Measurements from ENCODE around the gene TMF1.

Gene TMF1, protein sequence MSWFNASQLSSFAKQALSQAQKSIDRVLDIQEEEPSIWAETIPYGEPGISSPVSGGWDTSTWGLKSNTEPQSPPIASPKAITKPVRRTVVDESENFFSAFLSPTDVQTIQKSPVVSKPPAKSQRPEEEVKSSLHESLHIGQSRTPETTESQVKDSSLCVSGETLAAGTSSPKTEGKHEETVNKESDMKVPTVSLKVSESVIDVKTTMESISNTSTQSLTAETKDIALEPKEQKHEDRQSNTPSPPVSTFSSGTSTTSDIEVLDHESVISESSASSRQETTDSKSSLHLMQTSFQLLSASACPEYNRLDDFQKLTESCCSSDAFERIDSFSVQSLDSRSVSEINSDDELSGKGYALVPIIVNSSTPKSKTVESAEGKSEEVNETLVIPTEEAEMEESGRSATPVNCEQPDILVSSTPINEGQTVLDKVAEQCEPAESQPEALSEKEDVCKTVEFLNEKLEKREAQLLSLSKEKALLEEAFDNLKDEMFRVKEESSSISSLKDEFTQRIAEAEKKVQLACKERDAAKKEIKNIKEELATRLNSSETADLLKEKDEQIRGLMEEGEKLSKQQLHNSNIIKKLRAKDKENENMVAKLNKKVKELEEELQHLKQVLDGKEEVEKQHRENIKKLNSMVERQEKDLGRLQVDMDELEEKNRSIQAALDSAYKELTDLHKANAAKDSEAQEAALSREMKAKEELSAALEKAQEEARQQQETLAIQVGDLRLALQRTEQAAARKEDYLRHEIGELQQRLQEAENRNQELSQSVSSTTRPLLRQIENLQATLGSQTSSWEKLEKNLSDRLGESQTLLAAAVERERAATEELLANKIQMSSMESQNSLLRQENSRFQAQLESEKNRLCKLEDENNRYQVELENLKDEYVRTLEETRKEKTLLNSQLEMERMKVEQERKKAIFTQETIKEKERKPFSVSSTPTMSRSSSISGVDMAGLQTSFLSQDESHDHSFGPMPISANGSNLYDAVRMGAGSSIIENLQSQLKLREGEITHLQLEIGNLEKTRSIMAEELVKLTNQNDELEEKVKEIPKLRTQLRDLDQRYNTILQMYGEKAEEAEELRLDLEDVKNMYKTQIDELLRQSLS

DNA sequence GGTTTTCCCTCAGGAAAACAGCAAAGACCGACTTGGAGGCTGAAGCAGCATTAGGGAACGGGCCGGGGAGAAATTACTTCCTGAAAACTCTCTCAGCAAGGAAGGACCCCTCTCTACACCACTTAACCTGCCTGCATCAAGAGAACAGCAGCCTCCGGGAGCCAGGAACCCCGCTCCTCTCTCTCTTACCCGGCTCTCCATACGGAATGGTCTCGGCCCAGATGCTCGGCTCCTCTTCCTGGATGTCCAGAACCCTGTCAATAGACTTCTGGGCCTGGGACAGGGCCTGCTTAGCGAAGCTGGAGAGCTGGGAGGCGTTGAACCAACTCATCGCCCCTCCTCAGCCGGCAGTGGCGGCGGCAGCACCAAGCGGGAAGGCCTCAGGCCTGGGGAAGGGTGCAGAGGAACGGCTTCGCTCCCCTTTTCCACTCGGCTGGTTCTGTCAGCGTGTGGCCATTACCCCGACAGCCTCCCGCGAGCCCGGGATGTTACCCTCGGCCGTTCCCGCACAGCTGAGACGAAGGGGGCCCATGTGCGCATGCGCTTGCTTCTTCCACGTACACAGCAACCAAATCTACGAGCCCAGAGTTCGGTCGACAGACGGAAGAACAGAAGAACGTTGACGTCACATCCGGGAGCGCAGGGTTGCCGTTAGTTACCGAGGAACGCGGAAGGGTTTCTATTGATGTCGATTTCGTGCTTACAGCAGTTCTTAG is at the start of gene TMF1:
TMF1 (minus strand) TSS at position 578 of the 716 bp plus-strand sequence; CDS start at position 331, 247 bp downstream.
- DNase-seq, result peak; percentile 98

DNA sequence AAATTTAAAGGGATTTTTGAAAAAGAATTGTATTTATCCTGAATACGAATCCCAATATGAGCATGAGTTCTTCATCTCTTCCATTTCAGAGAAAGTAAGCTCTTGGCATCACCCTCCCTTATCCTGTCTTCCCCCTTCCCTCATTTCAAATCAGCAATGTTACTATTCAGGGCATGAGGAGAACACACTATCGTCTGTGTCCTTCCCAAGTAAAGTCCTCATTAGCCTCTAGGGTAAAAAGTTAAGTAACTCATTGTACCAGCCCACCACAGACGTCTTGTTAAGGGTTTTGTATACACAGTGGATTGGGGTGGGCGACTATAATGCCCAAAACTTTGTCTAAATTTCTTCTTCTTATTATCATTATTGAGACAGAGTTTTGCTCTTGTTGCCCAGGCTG is 47.4 kb upstream of the TMF1 start:
- DNase-seq, result no peak

DNA sequence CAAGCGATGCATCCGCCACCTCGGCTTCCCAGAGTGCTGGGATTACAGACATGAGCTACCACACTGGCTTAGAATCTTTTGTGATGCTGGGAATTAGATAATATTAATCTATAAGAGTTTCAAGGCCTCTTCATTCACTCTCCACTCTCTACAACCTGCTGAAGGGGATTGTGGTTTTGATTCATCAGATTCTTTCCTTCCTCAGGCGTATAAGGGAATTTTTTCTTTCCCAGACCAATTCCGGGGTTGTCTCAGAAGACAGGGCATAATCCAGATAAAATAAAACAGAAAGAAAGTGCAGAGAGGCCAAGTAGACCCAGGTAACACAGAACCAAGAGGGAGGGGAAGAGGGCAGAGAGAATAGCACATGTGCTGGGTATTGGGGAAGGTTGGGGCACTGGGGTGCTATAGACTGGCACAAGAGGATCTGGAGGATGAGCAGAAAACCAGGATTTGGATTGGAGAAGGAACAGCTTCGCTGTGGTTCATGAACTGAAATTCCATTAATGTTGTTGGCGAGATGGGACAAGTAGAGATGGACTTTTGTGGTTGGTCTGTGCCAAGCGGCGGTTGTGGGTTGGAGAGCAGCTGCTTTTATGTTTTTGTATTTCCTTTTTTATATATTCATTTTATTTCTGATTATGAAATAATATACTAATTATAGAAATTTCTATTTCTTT is 45.4 kb upstream of the TMF1 start:
- DNase-seq, result no peak

DNA sequence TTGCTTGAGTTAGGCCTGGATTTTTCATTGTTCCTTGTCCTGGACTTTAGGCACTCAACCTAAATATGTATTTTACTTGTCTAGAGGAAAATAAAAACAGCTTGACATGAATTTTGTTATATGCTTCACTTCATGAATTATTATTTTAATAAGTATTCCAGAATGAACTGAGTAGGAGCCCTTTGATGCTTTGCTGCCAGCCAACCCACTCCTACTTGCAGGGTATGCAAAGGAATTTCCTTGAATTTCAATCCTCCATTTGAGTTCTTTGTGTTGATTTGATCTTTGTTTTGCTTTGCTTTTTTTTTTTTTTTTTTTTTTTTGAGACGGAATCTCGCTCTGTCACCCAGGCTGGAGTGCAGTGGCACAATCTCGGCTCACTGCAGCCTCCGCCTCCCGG is 44.2 kb upstream of the TMF1 start:
- DNase-seq, result no peak

DNA sequence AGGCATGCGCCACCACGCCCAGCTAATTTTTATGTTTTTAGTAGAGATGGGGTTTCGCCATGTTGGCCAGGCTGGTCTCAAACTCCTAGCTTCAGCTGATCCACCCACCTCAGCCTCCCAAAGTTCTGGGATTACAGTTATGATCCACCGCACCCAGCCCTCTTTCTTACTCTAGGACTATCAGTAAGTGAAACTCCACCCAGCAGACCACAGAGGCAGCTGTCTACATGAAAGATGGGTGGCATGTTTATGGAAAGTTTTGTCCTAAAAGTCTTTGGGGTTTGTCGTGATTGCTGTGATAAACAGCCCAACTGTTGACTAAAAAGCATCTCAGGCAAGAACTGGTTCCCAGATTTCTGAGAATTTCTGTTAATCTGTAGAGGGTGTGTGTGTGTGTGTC is 43.5 kb upstream of the TMF1 start:
- DNase-seq, result peak; percentile 42

DNA sequence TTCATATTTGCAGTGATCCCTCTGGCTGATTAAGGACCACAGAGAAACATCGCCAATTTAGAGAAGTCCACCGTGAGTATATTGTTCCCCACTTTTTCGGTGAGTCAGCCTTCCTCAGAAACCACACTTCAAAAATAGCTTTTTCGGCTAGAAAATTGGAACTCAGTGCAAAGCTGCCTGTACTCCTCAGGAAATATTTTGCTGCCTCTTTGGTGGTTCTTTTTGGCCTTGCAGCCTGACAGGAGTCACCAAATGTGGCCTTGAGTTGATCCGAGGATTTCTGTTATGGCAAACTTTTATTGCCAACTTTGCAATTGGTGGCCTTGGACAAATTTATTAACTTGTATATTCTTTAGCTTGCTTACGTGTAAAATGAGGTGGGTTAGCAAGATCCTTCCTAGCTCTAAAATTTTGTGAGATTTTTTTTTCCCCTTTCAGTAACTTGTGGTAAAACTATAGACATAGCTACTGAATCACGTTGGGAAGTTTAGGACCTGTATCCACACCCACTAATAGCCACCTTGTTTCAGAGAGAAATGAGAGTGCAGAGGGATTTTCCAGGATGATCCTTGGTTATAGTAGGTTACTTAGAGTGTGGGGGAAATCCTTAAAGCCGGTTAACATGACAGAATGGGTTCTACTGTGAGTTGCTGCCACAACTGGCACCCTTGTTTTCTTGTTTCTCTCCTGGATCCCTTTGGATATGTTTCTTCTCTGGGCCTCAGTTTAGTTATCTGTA is 42.5 kb upstream of the TMF1 start:
- peak; percentile 54 for DNase-seq

DNA sequence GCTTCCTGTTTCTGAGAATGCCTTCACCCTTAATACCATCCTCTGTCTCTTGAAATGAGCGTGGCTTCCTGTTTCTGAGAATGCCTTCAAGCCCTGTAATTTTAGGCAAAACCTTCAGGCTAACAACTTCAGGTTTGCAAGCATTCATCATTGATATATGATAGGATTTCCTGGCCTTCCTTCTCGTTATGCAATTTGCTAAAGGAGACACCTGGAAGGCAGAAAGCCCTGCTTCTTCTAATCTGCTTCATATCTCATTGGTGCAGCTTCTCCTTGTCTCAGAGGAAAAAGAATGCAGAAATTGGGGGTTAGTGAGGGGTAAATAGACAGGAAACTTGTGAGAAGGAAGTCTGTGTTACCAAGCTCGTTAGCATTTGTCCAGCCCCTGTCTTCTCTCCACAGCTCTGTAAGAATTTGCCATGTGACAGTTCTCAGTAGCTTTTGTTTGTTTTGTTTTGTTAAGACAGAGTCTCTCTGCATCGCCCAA is 39.9 kb upstream of the TMF1 start:
- DNase-seq, result peak; percentile 45

DNA sequence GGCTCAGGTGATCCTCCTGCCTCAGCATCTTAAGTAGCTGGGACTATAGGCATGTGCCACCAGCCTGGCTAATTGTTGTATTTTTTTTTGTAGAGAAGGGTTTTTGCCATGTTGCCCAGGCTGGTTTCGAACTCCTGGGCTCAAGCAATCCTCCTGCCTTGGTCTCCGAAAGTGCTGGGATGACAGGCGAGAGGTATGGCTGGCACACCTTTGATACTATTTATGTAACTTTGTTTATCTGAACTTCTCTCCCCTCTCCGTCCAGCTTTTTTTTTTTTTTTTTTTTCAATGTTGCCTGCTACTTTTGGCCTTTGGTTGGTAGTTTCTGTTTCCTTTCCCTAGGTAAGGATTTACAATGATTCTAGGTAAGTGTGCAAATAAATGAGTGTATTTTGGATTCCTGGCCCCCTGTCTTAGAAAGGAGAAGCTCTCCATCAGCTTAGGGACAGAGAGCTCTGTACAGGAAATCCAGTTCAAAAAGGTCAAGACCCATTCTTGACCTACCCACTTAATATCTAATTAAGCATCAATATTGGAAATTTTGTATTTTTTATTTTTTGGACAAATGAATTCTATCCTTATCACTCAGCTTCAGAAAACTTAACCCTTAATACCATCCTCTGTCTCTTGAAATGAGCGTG is 39.4 kb upstream of the TMF1 start:
- no peak for DNase-seq

DNA sequence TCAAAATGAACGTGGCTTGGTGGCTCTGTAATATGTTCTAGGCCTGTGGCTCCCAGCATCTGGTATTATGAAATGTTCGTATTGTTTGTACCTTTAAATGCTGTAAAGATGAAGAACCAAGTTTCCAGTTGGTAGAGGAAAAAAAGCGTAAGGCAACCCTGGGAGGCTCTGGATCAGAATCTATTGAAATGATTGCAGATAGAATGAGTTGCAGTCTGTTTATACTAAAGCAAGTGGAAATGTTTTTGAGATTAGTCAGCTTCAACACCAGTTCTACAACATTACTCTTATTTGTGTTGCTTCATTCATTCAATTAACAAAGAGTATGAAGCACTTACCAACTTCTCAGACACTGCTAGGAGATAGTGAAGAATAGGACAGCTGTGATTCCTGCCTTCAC is 37.9 kb upstream of the TMF1 start:
- DNase-seq, result no peak

DNA sequence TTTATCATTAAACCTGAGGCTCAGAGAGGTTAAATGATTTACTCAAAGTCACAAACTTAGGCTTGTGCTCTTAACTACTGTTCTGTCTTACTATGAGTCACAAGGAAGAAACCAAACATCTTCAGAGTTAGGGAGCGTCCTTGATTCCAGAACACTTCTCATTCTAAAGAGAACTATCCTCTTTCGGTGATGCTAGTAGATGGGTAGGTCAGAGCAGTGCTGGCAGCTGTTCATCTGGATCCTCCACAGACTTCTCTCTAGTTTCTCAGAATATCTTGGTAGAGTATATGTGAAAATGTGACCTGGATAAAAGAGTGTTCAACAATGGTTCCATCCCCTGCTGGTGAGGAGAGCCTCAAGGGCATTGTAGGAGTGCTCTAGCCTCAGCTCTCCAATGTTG is 35.9 kb upstream of the TMF1 start:
- peak; percentile 62 for DNase-seq

DNA sequence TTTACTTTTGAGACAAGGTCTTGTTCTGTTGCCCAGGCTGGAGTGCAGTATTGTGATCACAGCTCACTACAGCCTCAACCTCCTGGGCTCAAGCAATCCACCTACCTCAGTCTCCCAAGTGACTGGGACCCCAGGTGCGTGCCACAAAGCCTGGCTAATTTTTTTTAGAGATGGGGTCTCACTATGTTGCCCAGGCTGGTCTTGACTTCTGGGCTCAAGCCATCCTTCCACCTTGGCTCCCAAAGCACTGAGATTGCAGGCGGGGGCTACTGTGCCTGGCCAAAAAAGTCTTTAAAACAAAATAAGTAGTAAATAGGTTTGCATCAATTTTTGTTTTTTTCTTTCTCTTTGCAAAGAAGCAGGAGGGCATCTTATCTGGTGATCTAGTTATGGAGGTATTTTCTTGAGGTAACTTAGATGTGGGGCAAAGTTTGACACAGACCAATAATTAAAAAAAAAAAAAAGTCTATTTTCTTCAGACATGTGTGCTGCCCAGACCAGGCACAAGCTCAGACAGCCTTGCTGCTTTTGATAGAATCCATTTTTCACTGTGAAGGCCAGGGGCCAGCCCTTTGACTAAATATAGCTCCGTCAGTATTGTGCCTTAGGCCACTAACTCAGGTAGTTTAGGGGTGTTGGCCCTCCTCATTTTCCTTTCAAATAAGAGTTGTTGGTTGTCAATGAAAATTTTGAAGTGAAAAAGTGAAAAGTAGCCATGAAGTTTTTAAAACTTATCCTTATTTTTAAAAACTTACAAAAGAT is 35.1 kb upstream of the TMF1 start:
- DNase-seq, result no peak

DNA sequence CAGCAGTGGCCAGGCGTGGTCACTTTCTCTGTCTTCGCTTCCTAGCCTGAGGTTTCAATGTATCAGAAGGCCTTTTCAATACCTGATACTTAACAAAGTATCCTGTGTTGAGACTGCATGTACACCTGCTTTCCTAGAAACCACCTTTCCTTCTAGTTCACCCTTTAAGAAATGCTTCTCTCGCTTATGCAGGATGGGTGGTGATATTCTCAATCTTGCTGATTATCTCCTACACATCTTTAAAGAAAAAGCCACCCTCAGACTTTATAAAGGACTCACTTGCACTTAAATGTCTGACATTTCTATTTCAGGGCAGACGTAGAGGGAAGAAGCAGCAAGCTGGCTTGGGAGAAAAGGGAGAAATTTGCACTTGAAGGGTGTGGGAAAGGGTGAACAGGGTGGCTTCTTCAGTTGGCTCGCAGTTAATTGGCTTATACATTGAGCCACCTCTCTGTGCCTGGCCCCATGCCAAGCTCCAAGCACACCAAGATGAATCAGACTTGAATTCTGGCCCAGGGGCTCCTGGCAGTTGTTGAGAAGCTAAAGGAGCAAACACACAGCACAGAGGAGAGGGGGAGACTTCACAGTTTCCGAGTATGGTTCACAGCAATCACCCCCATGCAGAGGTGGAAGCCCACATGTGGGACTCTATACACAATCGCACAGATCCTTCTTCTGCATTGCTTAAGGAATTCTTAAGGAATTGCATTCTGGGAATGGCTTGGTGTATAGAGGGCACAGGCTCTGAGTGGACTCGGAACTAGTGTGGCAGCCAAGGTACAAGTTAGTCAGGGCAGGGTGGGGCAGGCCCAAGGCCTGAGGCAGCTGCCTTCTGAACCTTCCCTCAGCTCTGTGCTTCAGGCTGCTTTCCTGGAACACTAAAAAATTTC is 33.9 kb upstream of the TMF1 start:
- peak; percentile 91 for DNase-seq

DNA sequence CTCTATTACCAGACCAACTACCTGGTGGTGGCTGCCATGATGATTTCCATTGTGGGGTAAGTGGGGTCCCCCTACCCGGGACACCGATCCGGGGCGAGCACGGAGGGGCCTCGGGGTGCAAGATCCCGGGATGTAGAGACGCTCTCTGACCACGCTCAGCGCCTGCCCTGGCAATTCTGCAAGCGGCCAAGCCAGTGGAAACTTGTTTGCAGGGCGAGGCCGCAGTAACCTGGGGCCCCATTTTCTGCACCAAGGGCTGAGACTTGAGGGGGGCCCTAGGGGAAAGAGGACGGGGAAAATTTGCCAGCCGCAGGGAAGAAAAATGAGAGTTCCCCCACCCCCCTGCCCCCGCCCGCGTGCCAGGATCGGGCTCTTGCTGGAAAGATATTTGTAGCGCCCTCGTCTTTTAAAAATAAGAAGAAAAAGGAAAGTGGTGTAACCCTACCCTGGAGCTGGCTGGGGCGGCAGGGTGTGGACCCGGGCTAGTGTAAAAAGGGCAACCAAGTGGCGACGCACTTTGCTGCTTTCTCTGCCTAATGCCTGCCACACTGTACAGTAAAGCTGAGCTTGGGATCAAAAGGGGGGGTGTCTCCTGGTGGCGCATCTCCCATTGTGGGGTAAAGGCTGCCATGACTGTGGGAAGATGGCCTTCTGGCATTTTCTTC is 33.2 kb upstream of the TMF1 start:
- DNase-seq, result no peak

DNA sequence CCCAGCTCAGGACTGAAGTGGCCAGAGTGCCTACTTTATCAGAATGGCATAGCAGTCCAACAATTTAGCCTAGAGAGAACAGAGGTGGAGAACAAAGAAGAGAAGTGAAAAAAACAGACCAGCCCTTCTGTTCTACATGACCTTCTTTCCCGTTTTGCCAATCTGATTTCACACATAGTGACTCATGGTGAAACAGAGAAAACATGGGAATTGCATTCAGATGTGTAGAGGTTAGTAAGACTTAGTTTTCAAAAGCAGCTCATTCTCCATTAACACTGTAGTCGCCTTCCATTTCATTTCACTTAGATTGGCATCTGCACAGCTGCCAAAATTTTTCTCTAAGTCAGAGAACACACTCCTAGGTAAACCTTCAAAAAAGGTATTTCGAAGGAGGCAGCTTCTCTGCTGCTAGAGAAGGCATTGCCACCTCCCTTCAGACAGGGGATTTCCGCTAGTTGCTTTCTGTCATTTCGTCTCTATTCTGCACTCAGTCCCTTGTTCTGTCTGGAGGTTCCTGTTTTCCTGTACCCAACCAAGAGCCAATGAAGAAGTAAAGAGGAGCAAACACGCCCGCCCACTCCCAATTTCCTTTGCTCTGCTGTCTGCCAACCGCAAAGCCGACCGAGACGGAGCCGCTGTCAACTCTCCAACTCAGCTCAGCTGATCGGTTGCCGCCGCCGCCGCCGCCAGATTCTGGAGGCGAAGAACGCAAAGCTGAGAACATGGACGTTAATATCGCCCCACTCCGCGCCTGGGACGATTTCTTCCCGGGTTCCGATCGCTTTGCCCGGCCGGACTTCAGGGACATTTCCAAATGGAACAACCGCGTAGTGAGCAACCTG is 32.4 kb upstream of the TMF1 start, which contains the start of gene ARL6IP5:
ARL6IP5 (plus strand) TSS at position 612 of the 842 bp plus-strand sequence; CDS start at position 723, 111 bp downstream.
- DNase-seq, result peak; percentile 96

DNA sequence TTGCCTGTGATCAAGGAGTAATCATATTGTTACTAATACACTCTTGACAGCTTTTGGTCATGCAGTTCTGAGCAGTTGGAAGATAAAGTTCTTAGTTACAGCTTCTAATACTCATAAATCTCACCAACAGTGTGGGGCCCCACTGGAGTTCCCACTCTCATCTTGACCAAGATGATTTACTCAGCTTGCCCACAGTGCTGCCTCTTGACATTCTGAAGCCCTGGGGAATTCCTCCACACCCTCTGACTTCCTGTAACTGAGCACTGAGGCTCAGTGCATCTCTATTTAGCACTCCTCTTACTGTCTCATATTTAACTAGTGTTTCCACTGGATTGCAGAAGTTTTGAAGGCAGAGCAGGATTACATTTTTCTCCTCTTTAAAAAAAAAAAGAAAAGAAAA is 30.7 kb upstream of the TMF1 start:
- peak; percentile 87 for DNase-seq

DNA sequence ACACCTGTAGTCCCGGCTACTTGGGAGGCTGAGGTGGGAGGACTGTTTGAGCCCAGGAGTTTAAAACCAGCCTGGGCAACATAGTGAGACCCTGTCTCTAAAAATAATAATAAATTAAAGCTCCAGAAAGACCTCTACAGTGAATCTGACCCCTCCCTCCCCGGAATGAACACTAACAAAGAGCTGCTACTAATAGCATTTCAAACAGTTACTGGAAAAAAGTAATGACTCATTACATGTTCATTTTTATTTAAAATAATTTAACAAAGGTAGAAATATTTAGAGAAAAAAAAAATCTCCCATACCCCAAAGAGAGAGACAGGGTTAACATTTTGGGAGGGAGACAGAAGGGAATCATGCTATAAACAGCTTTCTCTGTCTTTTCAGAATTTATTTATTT is 30.2 kb upstream of the TMF1 start:
- no peak for DNase-seq

DNA sequence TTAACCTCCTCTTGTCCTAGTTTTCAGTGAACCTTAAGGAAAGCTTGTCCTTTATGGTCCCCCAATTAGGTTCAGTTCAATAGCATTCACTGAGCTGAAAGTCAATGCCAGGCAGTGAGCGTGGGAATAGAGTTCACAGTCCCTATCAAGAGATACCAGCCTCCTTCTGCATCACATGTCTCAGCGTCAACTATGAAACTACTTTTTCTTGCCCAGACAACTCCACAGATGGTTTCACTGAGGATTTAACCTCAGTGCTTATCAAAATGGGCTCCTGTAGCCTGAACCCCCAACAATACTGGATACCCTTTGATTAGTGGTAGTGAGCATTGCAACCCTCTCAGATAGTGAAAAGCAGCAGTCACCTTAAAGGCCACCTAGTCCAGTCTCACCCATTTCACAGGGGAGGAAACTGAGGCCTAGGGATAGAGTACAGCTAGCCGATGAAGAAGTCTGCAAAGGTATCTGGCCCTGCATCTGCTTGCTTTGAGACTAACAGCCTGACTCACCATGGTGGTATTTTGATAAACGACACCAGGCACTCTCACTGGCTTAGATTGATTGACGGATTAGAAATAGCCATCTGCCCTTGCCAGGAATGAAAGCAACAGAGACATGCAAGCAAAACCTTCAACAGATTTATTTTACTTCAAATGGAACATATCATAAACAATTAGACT is 29.6 kb upstream of the TMF1 start:
- no peak for DNase-seq
